ENCODE results near the gene VPS33B.
A peak's percentile ranks its signal among the peaks of the same experiment; 100 is the strongest.

VPS33B gene

GRCh38 chr15:90981681-90982080 is 40.7 kb downstream of the VPS33B start:
- H3K4me1 ChIP-seq (ENCODE audit: low read length), result peaks cover 55% of the 10 kb centered on the region
- peaks cover 78% of the 10 kb centered on the region for H3K36me3 ChIP-seq (replicated peaks; ENCODE audit: low read depth, low read length)
- H3K9ac ChIP-seq (ENCODE audit: low read length), result peak overlapping the region; percentile 52; the same call in 1 of the 2 replicates
- no peak overlapping the region for H2AFZ ChIP-seq (ENCODE audit: low read depth, low read length)
- peaks cover 31% of the 10 kb centered on the region for H4K20me1 ChIP-seq (ENCODE audit: insufficient read depth, low read length)
- TF ChIP-seq CTCF (IDR thresholded peaks at IDR 0.05; ENCODE audit: low read depth, low read length) (peak; percentile 48), EZH2phosphoT487 (IDR thresholded peaks at IDR 0.05; ENCODE audit: low read depth) (no peak)
- peaks cover 49% of the 10 kb centered on the region for H3K79me2 ChIP-seq (ENCODE audit: low read length)
- H3K27me3 ChIP-seq (ENCODE audit: low read depth, low read length), result no peaks in the 10 kb centered on the region
- H3K4me3 ChIP-seq (ENCODE audit: low read length), result peak overlapping the region; percentile 64
- H3K27ac ChIP-seq (ENCODE audit: low read length), result peak overlapping the region; percentile 88
- H3K4me2 ChIP-seq (ENCODE audit: low read length), result peak overlapping the region; percentile 91
- no peaks in the 10 kb centered on the region for H3K9me3 ChIP-seq (ENCODE audit: insufficient read depth, low read length)

- peaks cover 28% of the 10 kb centered on the region for H3K79me2 ChIP-seq (ENCODE audit: low read length)
- H3K4me3 ChIP-seq (ENCODE audit: low read length), result no peak overlapping the region
- H3K36me3 ChIP-seq (replicated peaks; ENCODE audit: low read depth, low read length), result peaks cover 88% of the 10 kb centered on the region
- H2AFZ ChIP-seq (ENCODE audit: low read depth, low read length), result no peak overlapping the region
- no peaks in the 10 kb centered on the region for H3K27me3 ChIP-seq (ENCODE audit: low read depth, low read length)
- H3K9ac ChIP-seq (ENCODE audit: low read length), result no peak overlapping the region
- H3K27ac ChIP-seq (ENCODE audit: low read length), result peak overlapping the region; percentile 16; the same call in 1 of the 2 replicates
- H3K4me2 ChIP-seq (ENCODE audit: low read length), result peak overlapping the region; percentile 6; the same call in 1 of the 2 replicates
- TF ChIP-seq EZH2phosphoT487 (IDR thresholded peaks at IDR 0.05; ENCODE audit: low read depth) (no peak), CTCF (IDR thresholded peaks at IDR 0.05; ENCODE audit: low read depth, low read length) (no peak)
- peaks cover 16% of the 10 kb centered on the region for H4K20me1 ChIP-seq (ENCODE audit: insufficient read depth, low read length)
- no peaks in the 10 kb centered on the region for H3K9me3 ChIP-seq (ENCODE audit: insufficient read depth, low read length)
- H3K4me1 ChIP-seq (ENCODE audit: low read length), result peaks cover 53% of the 10 kb centered on the region
Observed at GRCh38 chr15:90979582-90979981, 42.8 kb downstream of the VPS33B start.

- no peak overlapping the region for H3K27ac ChIP-seq (ENCODE audit: low read length)
- H3K4me1 ChIP-seq (ENCODE audit: low read length), result no peaks in the 10 kb centered on the region
- no peak overlapping the region for H3K4me3 ChIP-seq (ENCODE audit: low read length)
- peaks cover 67% of the 10 kb centered on the region for H3K36me3 ChIP-seq (replicated peaks; ENCODE audit: low read depth, low read length)
- no peaks in the 10 kb centered on the region for H3K27me3 ChIP-seq (ENCODE audit: low read depth, low read length)
- H3K9ac ChIP-seq (ENCODE audit: low read length), result no peak overlapping the region
- H2AFZ ChIP-seq (ENCODE audit: low read depth, low read length), result no peak overlapping the region
- H3K79me2 ChIP-seq (ENCODE audit: low read length), result no peaks in the 10 kb centered on the region
- TF ChIP-seq EZH2phosphoT487 (IDR thresholded peaks at IDR 0.05; ENCODE audit: low read depth), result no peak
- TF ChIP-seq CTCF (IDR thresholded peaks at IDR 0.05; ENCODE audit: low read depth, low read length), result no peak
- no peaks in the 10 kb centered on the region for H4K20me1 ChIP-seq (ENCODE audit: insufficient read depth, low read length)
- no peak overlapping the region for H3K4me2 ChIP-seq (ENCODE audit: low read length)
- no peaks in the 10 kb centered on the region for H3K9me3 ChIP-seq (ENCODE audit: insufficient read depth, low read length)
Observed at GRCh38 chr15:90974216-90974615, 48.2 kb downstream of the VPS33B start.

- TF ChIP-seq CTCF (IDR thresholded peaks at IDR 0.05; ENCODE audit: low read depth, low read length) (no peak), EZH2phosphoT487 (IDR thresholded peaks at IDR 0.05; ENCODE audit: low read depth) (no peak)
Observed at GRCh38 chr15:90972133-90972532, 50.3 kb downstream of the VPS33B start.

More at GRCh38 chr15:90972133-90972532, 50.3 kb downstream of the VPS33B start:
- Histone ChIP-seq H3K79me2 (ENCODE audit: low read length) (no peaks in the 10 kb centered on the region), H3K4me3 (ENCODE audit: low read length) (no peak overlapping the region), H3K9me3 (ENCODE audit: insufficient read depth, low read length) (no peaks in the 10 kb centered on the region), H3K9ac (ENCODE audit: low read length) (no peak overlapping the region), H3K36me3 (replicated peaks; ENCODE audit: low read depth, low read length) (peaks cover 72% of the 10 kb centered on the region), H3K27me3 (ENCODE audit: low read depth, low read length) (no peaks in the 10 kb centered on the region), H3K4me1 (ENCODE audit: low read length) (no peaks in the 10 kb centered on the region), H2AFZ (ENCODE audit: low read depth, low read length) (no peak overlapping the region), H4K20me1 (ENCODE audit: insufficient read depth, low read length) (no peaks in the 10 kb centered on the region), H3K27ac (ENCODE audit: low read length) (no peak overlapping the region), H3K4me2 (ENCODE audit: low read length) (no peak overlapping the region)
